Tibial artery (tissue), 4 donors: ENCODE measurements around the gene SSH3.

Experiments used
- DNase-seq, 2 donors: peaks; one replicate each; pipeline ENCODE4 v3.0.0-alpha.2; 2019
- H3K27ac ChIP-seq, 2 donors: fragments of 200-600 bp; sonication (generic) in 1 of 2; 1 replicate in 1 of 2; 2 replicates in 1 of 2; pipeline ENCODE4 v1.5.1; 2018 to 2019; ENCODE audit warnings: mild to moderate bottlenecking in 1 of 2
- H3K27me3 ChIP-seq, 2 donors: fragments of 200-600 bp; sonication (generic) in 1 of 2; one replicate each; pipeline versions ENCODE4 v1.5.1 to v1.6.0; 2016 to 2019
- H3K36me3 ChIP-seq, 3 donors: fragments of 200-600 bp; sonication (generic) in 2 of 3; one replicate each; pipeline ENCODE4 v1.5.1; 2016 to 2019; ENCODE audit warnings: mild to moderate bottlenecking in 2 of 3
- H3K4me1 ChIP-seq, 4 donors: fragments of 200-600 bp; sonication (generic) in 2 of 4; 1 replicate in 3 of 4; 2 replicates in 1 of 4; pipeline ENCODE4 v1.5.1; 2016 to 2019
- H3K4me3 ChIP-seq, 2 donors: fragments of 200-600 bp; sonication (generic) in 1 of 2; 1 replicate in 1 of 2; 2 replicates in 1 of 2; pipeline ENCODE4 v1.5.1; 2018 to 2019; ENCODE audit warnings: mild to moderate bottlenecking in 2 of 2
- H3K9me3 ChIP-seq, 3 donors: fragments of 200-600 bp; sonication (generic) in 1 of 3; one replicate each; pipeline ENCODE4 v1.5.1; 2016 to 2019
- CTCF ChIP-seq, 2 experiments: fragments of 200-600 bp in 1 of 2; fragments of 450-650 bp in 1 of 2; IDR thresholded peaks; one replicate each; pipeline ENCODE4 v1.5.1; 2017 to 2019; ENCODE audit warnings: antibody characterized with exemption in 2 of 2, mild to moderate bottlenecking in 1 of 2, moderate library complexity in 1 of 2
- intact Hi-C: fragments of 100-400 bp; cut with DNase I; formaldehyde crosslinking; loops from one replicate; pipeline ENCODE4 v1.15.0; 2023; ENCODE audit warnings: low total_unique reads

The SSH3 gene

GRCh38 chr11:67307545-67308001 is 4.2 kb downstream of the SSH3 start:
- no peaks in the 10 kb centered on the region for H3K27me3 ChIP-seq
- intact Hi-C loops: no loop called here
- no peak for TF ChIP-seq CTCF (IDR thresholded peaks at IDR 0.05)
- H3K27ac ChIP-seq: no peak overlapping the region
- no peak for DNase-seq
- no peak overlapping the region for H3K4me3 ChIP-seq
- no peaks in the 10 kb centered on the region for H3K9me3 ChIP-seq
- H3K4me1 ChIP-seq: peaks cover 0 to 34% (median 16%) of the 10 kb centered on the region in 4 donors
- peaks cover 7 to 56% (median 19%) of the 10 kb centered on the region in 3 donors for H3K36me3 ChIP-seq

GRCh38 chr11:67308031-67308866 is 4.9 kb downstream of the SSH3 start:
- H3K4me1 ChIP-seq: peaks cover 0 to 29% (median 12%) of the 10 kb centered on the region in 4 donors
- H3K9me3 ChIP-seq: no peaks in the 10 kb centered on the region
- no peak for TF ChIP-seq CTCF (IDR thresholded peaks at IDR 0.05)
- no peak overlapping the region for H3K27ac ChIP-seq
- no peak overlapping the region for H3K4me3 ChIP-seq
- H3K36me3 ChIP-seq: peaks cover 7 to 56% (median 19%) of the 10 kb centered on the region in 3 donors
- no peak for DNase-seq
- no peaks in the 10 kb centered on the region for H3K27me3 ChIP-seq
- intact Hi-C loops: no loop called here

GRCh38 chr11:67309166-67309565 is 5.8 kb downstream of the SSH3 start:
- intact Hi-C loops: no loop called here
- no peak for DNase-seq
- Histone ChIP-seq H3K36me3 (peaks cover 7 to 56% (median 19%) of the 10 kb centered on the region in 3 donors), H3K4me3 (no peak overlapping the region), H3K9me3 (no peaks in the 10 kb centered on the region), H3K27me3 (no peaks in the 10 kb centered on the region), H3K4me1 (peaks cover 0 to 23% (median 8%) of the 10 kb centered on the region in 4 donors), H3K27ac (no peak overlapping the region)
- no peak for TF ChIP-seq CTCF (IDR thresholded peaks at IDR 0.05)

GRCh38 chr11:67309661-67310061 is 6.3 kb downstream of the SSH3 start:
- peak in 1 of 2 donors; percentile 43 for DNase-seq
- Histone ChIP-seq H3K9me3 (no peaks in the 10 kb centered on the region), H3K4me3 (no peak overlapping the region), H3K27ac (no peak overlapping the region), H3K36me3 (peaks cover 7 to 56% (median 19%) of the 10 kb centered on the region in 3 donors), H3K27me3 (no peaks in the 10 kb centered on the region), H3K4me1 (peaks cover 0 to 18% (median 3%) of the 10 kb centered on the region in 4 donors)
- intact Hi-C loops: no loop called here
- no peak for TF ChIP-seq CTCF (IDR thresholded peaks at IDR 0.05)

GRCh38 chr11:67310246-67311050 is 7.1 kb downstream of the SSH3 start:
- H3K4me3 ChIP-seq: no peak overlapping the region
- intact Hi-C loops: no loop called here
- no peaks in the 10 kb centered on the region for H3K27me3 ChIP-seq
- peaks cover 0 to 14% (median 0%) of the 10 kb centered on the region in 4 donors for H3K4me1 ChIP-seq
- TF ChIP-seq CTCF (IDR thresholded peaks at IDR 0.05): no peak
- peaks cover 7 to 56% (median 19%) of the 10 kb centered on the region in 3 donors for H3K36me3 ChIP-seq
- H3K9me3 ChIP-seq: no peaks in the 10 kb centered on the region
- peak in 1 of 2 donors; percentile 64 for DNase-seq
- H3K27ac ChIP-seq: no peak overlapping the region
